Measurements from ENCODE around the gene RASL11A.
"Not testable (repeated sequence)": the region's sequence is repeated elsewhere in the genome, so short reads cannot be mapped to it uniquely, and the experiment has no call there.

RASL11A gene

DNA sequence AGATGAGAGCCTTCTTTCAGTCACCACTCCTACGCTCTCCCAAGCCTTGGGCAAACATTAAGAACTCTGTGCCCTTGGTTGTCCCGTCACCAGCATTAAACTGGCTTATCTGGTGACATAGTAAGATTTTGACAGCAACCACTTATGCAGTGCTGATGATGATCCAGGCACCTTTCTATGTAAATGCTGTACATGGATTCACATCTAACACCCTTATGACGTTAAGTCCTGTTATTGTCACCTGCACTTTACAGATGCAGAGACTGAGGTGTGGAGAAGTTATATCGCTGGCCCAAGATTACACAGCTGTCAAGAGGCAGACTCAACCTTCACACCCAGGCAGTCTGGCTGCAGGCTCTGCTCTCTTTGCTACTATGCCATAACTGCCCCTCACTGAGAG lies 25.0 kb downstream of the RASL11A start:
- DNase-seq (ENCODE audit: low read depth) = no peak
- H3K4me3 ChIP-seq (ENCODE audit: low read length) = no peak overlapping the region

GRCh38 chr13:27296496-27296895 lies 25.9 kb downstream of the RASL11A start:
- H3K4me3 ChIP-seq (ENCODE audit: low read length) = no peak overlapping the region
- no peak for DNase-seq (ENCODE audit: low read depth)
- TF ChIP-seq, protein P1, sequence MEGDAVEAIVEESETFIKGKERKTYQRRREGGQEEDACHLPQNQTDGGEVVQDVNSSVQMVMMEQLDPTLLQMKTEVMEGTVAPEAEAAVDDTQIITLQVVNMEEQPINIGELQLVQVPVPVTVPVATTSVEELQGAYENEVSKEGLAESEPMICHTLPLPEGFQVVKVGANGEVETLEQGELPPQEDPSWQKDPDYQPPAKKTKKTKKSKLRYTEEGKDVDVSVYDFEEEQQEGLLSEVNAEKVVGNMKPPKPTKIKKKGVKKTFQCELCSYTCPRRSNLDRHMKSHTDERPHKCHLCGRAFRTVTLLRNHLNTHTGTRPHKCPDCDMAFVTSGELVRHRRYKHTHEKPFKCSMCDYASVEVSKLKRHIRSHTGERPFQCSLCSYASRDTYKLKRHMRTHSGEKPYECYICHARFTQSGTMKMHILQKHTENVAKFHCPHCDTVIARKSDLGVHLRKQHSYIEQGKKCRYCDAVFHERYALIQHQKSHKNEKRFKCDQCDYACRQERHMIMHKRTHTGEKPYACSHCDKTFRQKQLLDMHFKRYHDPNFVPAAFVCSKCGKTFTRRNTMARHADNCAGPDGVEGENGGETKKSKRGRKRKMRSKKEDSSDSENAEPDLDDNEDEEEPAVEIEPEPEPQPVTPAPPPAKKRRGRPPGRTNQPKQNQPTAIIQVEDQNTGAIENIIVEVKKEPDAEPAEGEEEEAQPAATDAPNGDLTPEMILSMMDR (IDR thresholded peaks at IDR 0.05; ENCODE audit: insufficient read depth, low read depth, low read length, missing control alignments) = no peak

More for the DNA sequence above, 25.0 kb downstream of the RASL11A start:
- TF ChIP-seq, protein P1 (IDR thresholded peaks at IDR 0.05; ENCODE audit: insufficient read depth, low read depth, low read length, missing control alignments) = no peak

DNA sequence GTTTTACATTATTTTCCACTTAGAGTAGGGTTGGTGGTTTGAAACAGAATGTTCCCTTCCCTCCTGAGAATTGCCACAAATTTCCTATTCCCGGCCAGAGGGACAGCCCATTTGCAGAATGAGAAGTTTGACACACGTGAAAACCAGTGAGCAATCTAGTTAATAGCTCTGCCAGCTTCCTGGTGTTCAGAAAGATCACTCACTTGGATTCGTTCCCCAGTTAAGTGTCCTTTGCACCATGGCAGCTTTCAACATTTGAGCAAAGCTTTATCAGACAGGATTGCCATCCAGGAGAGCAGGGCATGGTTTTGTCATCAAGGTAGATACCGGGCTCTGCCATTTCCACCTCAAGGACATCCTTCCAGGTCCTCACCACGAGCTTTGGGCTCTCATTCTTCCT lies 28.2 kb downstream of the RASL11A start:
- TF ChIP-seq, protein P1 (IDR thresholded peaks at IDR 0.05; ENCODE audit: insufficient read depth, low read depth, low read length, missing control alignments) = no peak
- no peak for DNase-seq (ENCODE audit: low read depth)
- no peak overlapping the region for H3K4me3 ChIP-seq (ENCODE audit: low read length)

- not testable (repeated sequence) for DNase-seq (ENCODE audit: low read depth); H3K4me3 ChIP-seq (ENCODE audit: low read length)
Observed at GRCh38 chr13:27300406-27300805, 29.8 kb downstream of the RASL11A start.

GRCh38 chr13:27300941-27301586 lies 30.4 kb downstream of the RASL11A start:
- H3K4me3 ChIP-seq (ENCODE audit: low read length) = no peak overlapping the region
- DNase-seq (ENCODE audit: low read depth) = no peak
- TF ChIP-seq, protein P1 (IDR thresholded peaks at IDR 0.05; ENCODE audit: insufficient read depth, low read depth, low read length, missing control alignments) = no peak

DNA sequence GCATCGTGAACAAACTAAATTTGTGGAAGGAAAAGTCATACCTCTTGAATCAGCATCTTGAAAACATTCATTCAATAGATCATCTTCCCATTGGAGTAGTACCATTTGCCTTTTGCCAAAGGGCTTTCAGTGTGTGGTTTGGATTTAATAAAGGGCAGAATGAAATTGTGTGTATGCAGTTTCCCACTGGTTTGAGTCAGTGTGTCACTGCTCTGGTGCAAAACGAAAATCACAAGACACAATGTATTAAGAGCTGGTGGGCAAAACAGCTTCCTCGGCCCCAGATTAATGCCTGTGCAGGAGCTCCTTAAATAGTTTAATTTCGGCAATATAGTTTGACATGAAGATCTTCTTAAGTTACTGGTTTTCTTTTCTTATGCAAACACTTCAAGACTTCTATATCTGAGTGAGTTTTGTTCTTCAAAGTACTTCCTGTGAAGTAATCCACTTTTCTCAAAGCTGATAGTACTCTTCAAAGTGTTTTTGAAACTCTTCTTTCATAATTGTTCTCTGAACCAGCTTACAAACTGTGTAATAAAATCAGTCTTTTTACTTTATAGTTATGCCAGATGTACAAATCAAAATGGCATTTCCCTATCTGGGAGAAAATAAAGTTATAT lies 32.1 kb downstream of the RASL11A start:
- H3K4me3 ChIP-seq (ENCODE audit: low read length) = no peak overlapping the region
- DNase-seq (ENCODE audit: low read depth) = no peak
- TF ChIP-seq, protein P1 (IDR thresholded peaks at IDR 0.05; ENCODE audit: insufficient read depth, low read depth, low read length, missing control alignments) = no peak

DNA sequence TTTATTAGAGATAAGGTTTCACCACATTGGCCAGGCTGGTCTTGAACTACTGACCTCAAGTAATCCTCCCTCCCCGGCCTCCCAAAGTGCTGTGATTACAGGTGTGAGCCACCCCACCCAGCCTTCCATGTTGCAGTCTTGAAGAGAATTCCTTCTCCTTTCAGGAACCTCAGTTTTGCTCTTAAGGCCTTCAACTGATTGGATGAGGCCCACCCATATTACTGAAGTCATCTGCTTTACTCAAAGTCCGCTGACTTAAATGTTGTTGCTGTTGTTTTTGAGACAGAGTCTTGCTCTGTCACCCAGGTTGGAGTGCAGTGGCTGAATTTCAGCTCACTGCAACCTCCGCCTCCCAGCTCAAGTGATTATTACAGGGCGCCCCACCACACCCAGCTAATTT lies 33.5 kb downstream of the RASL11A start:
- TF ChIP-seq, protein P1 (IDR thresholded peaks at IDR 0.05; ENCODE audit: insufficient read depth, low read depth, low read length, missing control alignments) = no peak
- H3K4me3 ChIP-seq (ENCODE audit: low read length) = no peak overlapping the region
- DNase-seq (ENCODE audit: low read depth) = no peak
